ENCODE results near the gene HOXA5. TPM values are rescaled to one million over a fixed set of nuclear protein-coding genes. Genes with fewer than 3 reads are reported as not detected.

Gene HOXA5
- total RNA-seq, 1 experiment from 2014 or later = 10.6 TPM

GRCh38 chr7:27158436-27159265 is 15.2 kb upstream of the HOXA5 start:
- H3K4me3 Mint-ChIP-seq (ENCODE audit: low read depth, unreplicated experiment) = no peak overlapping the region
- BruUV-seq (replicated peaks) = no TSS peak

DNA sequence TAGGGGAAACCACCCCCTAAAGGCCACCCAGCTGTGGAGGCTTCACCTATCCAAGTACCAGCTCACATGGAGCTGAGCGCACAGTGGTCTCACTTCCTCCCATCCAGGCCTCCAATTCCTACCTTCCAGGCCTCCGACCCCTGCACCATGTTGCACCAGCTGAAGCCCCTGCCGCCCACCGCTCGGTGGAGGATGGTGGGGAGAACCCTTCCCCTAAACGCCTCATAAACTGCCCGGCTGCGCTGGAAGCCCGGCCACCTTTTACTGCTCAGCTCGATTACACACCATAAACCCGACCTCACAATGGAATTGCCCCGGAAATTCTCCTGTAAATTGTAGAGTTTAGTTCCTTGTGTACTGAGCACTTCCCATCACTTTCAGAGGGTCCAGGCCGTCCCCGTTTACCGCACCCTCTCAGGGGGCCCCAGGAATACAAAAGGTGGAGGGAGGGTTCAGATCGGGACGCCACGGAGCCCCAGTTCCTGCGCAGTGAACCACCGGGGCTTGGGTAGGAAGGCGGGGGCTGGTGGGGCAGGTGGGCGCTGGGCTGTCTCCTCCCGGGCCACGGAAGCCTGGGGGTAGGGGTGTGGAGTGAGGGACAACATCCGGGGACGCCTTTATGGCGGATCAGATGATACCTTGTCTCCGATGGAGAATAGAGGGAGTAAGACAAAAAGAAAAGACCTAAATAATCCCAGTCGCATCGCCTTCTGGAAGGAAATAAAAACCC is 14.4 kb upstream of the HOXA5 start:
- Mint-ChIP-seq H3K27me3 (ENCODE audit: unreplicated experiment) (peaks cover 16% of the 10 kb centered on the region), H3K36me3 (ENCODE audit: insufficient read depth, unreplicated experiment) (peaks cover 7% of the 10 kb centered on the region), H3K4me1 (ENCODE audit: low read depth, unreplicated experiment) (no peaks in the 10 kb centered on the region), H3K4me3 (ENCODE audit: low read depth, unreplicated experiment) (no peak overlapping the region), H3K27ac (ENCODE audit: unreplicated experiment) (no peak overlapping the region), H3K9me3 (ENCODE audit: low read depth, unreplicated experiment) (no peaks in the 10 kb centered on the region)
- intact Hi-C loops (cut with micrococcal nuclease; ENCODE audit: unreplicated experiment) = no loop called here
- no peak for TF ChIP-seq CTCF (IDR thresholded peaks at IDR 0.05; ENCODE audit: unreplicated experiment)
- CTCF ChIA-PET = interaction anchor here (1.9 kb wide), 1 partner anchor 476 kb away, joined by 5 read pairs; no protein-coding TSS in a partner anchor
- DNase-seq = no peak
- no TSS peak for BruUV-seq (replicated peaks)

More at GRCh38 chr7:27158436-27159265, 15.2 kb upstream of the HOXA5 start:
- H3K27ac Mint-ChIP-seq (ENCODE audit: unreplicated experiment) = no peak overlapping the region
- no peaks in the 10 kb centered on the region for H3K9me3 Mint-ChIP-seq (ENCODE audit: low read depth, unreplicated experiment)
- CTCF ChIA-PET = interaction anchor here (1.3 to 1.9 kb wide), 2 partner anchors 8 to 476 kb away, joined by 5 read pairs; no protein-coding TSS in a partner anchor
- intact Hi-C loops (cut with micrococcal nuclease; ENCODE audit: unreplicated experiment) = no loop called here
- no peak for DNase-seq
- H3K4me1 Mint-ChIP-seq (ENCODE audit: low read depth, unreplicated experiment) = no peaks in the 10 kb centered on the region
- H3K36me3 Mint-ChIP-seq (ENCODE audit: insufficient read depth, unreplicated experiment) = peaks cover 7% of the 10 kb centered on the region
- peaks cover 8% of the 10 kb centered on the region for H3K27me3 Mint-ChIP-seq (ENCODE audit: unreplicated experiment)
- no peak for TF ChIP-seq CTCF (IDR thresholded peaks at IDR 0.05; ENCODE audit: unreplicated experiment)

- Mint-ChIP-seq H3K9me3 (ENCODE audit: low read depth, unreplicated experiment) (no peaks in the 10 kb centered on the region), H3K27ac (ENCODE audit: unreplicated experiment) (no peak overlapping the region), H3K27me3 (ENCODE audit: unreplicated experiment) (peaks cover 23% of the 10 kb centered on the region), H3K4me3 (ENCODE audit: low read depth, unreplicated experiment) (no peak overlapping the region), H3K36me3 (ENCODE audit: insufficient read depth, unreplicated experiment) (peaks cover 7% of the 10 kb centered on the region), H3K4me1 (ENCODE audit: low read depth, unreplicated experiment) (peaks cover under 1% of the 10 kb centered on the region)
- DNase-seq = no peak
- BruUV-seq (replicated peaks) = no TSS peak
- intact Hi-C loops (cut with micrococcal nuclease; ENCODE audit: unreplicated experiment) = no loop called here
- TF ChIP-seq CTCF (IDR thresholded peaks at IDR 0.05; ENCODE audit: unreplicated experiment) = no peak
- CTCF ChIA-PET = interaction anchor here (1.9 kb wide), 1 partner anchor 475 kb away, joined by 5 read pairs; no protein-coding TSS in a partner anchor
Observed at GRCh38 chr7:27156916-27157701, 13.6 kb upstream of the HOXA5 start.

DNA sequence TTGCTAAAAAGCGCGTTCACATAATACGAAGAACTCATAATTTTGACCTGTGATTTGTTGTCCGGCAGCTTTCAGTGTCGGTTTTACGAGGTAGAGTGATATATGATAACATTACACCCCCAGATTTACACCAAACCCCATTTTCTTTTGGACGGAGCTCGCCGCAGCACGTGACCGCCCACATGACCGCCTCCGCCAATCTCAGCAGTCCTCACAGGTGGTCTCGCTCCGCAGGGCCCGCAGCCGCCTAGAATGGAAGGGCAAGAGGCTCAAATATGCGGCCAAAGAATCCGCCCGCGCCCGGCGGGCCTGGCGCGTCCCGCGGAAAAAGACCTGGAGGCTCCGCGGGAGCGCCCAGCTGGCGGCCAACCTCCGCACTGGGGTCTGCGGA is 13.0 kb upstream of the HOXA5 start, which contains the start of gene HOXA7:
HOXA7 (minus strand) TSS at position 168 of the 391 bp plus-strand sequence; CDS start at position 38, 130 bp downstream.
- TF ChIP-seq CTCF (IDR thresholded peaks at IDR 0.05; ENCODE audit: unreplicated experiment) = no peak
- Mint-ChIP-seq H3K4me3 (ENCODE audit: low read depth, unreplicated experiment) (no peak within 1 kb of the TSS), H3K9me3 (ENCODE audit: low read depth, unreplicated experiment) (no peaks in the 10 kb centered on the region), H3K27ac (ENCODE audit: unreplicated experiment) (no peak within 1 kb of the TSS), H3K4me1 (ENCODE audit: low read depth, unreplicated experiment) (peaks cover 6% of the 10 kb centered on the region), H3K36me3 (ENCODE audit: insufficient read depth, unreplicated experiment) (peaks cover 11% of the 10 kb centered on the region), H3K27me3 (ENCODE audit: unreplicated experiment) (peaks cover 30% of the 10 kb centered on the region)
- CTCF ChIA-PET = interaction anchor here (1.9 kb wide), 1 partner anchor 474 kb away, joined by 5 read pairs; no protein-coding TSS in a partner anchor
- no TSS peak for BruUV-seq (replicated peaks)
- no peak for DNase-seq
- intact Hi-C loops (cut with micrococcal nuclease; ENCODE audit: unreplicated experiment) = no loop called here

Data from Calu3 (cell line).